K562 (cell line): Measurements from ENCODE around the gene MDC1. TPM values are rescaled to one million over a fixed set of nuclear protein-coding genes. Genes with fewer than 3 reads are reported as not detected.

Experiments used
- ATF7 ChIP-seq: fragments of 450-650 bp; IDR thresholded peaks from 2 replicates; pipeline ENCODE4 v1.7.1; 2014; ENCODE audit warnings: mild to moderate bottlenecking, moderate library complexity
- FIP1L1 ChIP-seq: fragments of 200-400 bp; formaldehyde crosslinking; IDR thresholded peaks from 2 replicates; pipeline ENCODE4 v1.6.1; 2018; ENCODE audit warnings: mild to moderate bottlenecking, low read depth, low read length; ENCODE audit not compliant: poor library complexity, severe bottlenecking
- FOXK2 ChIP-seq, 2 experiments: fragments of 450-650 bp; IDR thresholded peaks in 1 of 2; conservative IDR thresholded peaks in 1 of 2; 2 replicates each; pipeline ENCODE4 v1.6.1; 2016; ENCODE audit warnings: low read depth in 2 of 2, mild to moderate bottlenecking in 1 of 2
- GTF2F1 ChIP-seq: IDR thresholded peaks from 2 replicates; pipeline ENCODE4 v1.6.1; 2011; ENCODE audit warnings: low read depth, low read length, improper control_type of control experiment
- HDAC6 ChIP-seq: IDR thresholded peaks from 2 replicates; pipeline ENCODE4 v1.6.1; 2012; ENCODE audit warnings: low read depth, mild to moderate bottlenecking, control low read depth, inconsistent platforms, low read length, moderate library complexity
- KAT7 ChIP-seq: sonication (generic); formaldehyde crosslinking; IDR thresholded peaks from 2 replicates; pipeline ENCODE4 v1.8.0; 2022; ENCODE audit warnings: missing genetic modification reagents, mild to moderate bottlenecking, borderline replicate concordance
- KLF1 ChIP-seq: fragments of 450-650 bp; IDR thresholded peaks from 2 replicates; pipeline ENCODE4 v1.6.1; 2016; ENCODE audit warnings: missing genetic modification characterization, missing compliant biosample characterization
- KLF16 ChIP-seq: IDR thresholded peaks from 2 replicates; pipeline ENCODE4 v1.6.1; 2016; ENCODE audit warnings: antibody characterized with exemption
- L3MBTL2 ChIP-seq: fragments of 450-650 bp; IDR thresholded peaks from 2 replicates; pipeline ENCODE4 v1.6.1; 2016; ENCODE audit warnings: mild to moderate bottlenecking, moderate library complexity
- MEF2D ChIP-seq: conservative IDR thresholded peaks from 2 replicates; pipeline ENCODE4 v1.6.1; 2016; ENCODE audit warnings: low read depth, missing genetic modification characterization, missing compliant biosample characterization
- MNT ChIP-seq, 2 experiments: fragments of 450-650 bp; conservative IDR thresholded peaks; 2 replicates each; pipeline ENCODE4 v1.6.1; 2017; ENCODE audit warnings: mild to moderate bottlenecking in 2 of 2, moderate library complexity in 2 of 2
- MXI1 ChIP-seq: IDR thresholded peaks from 2 replicates; pipeline ENCODE4 v1.6.1; 2011; ENCODE audit warnings: low read depth, mild to moderate bottlenecking, improper control_type of control experiment, low read length
- NFIC ChIP-seq: fragments of 450-650 bp; IDR thresholded peaks from 2 replicates; pipeline ENCODE4 v1.6.1; 2017; ENCODE audit warnings: mild to moderate bottlenecking, inconsistent platforms
- NUFIP1 ChIP-seq: fragments of 450-650 bp; IDR thresholded peaks from 2 replicates; pipeline ENCODE4 v1.6.1; 2018; ENCODE audit not compliant: partially characterized antibody
- PATZ1 ChIP-seq: fragments of 250-450 bp; sonication (Bioruptor Pico); IDR thresholded peaks from 2 replicates; pipeline ENCODE4 v1.5.0; 2020; ENCODE audit warnings: mild to moderate bottlenecking, borderline replicate concordance
- POLR2A ChIP-seq: fragments of 450-650 bp; conservative IDR thresholded peaks from 2 replicates; pipeline ENCODE4 v1.6.1; 2016
- SIRT6 ChIP-seq: IDR thresholded peaks from one replicate; pipeline ENCODE4 v1.6.1; 2012; ENCODE audit warnings: low read depth, mild to moderate bottlenecking, control low read depth, inconsistent platforms, low read length, moderate library complexity
- SMC3 ChIP-seq: conservative IDR thresholded peaks from 2 replicates; pipeline ENCODE4 v1.6.1; 2011; ENCODE audit warnings: low read depth, low read length, improper control_type of control experiment; ENCODE audit not compliant: insufficient read depth
- TAL1 ChIP-seq: fragments of 450-650 bp; IDR thresholded peaks from 2 replicates; pipeline ENCODE4 v1.6.1; 2016; ENCODE audit warnings: mild to moderate bottlenecking
- ZBTB8A ChIP-seq: fragments of 450-650 bp; IDR thresholded peaks from 2 replicates; pipeline ENCODE4 v1.6.1; 2018; ENCODE audit warnings: mild to moderate bottlenecking, moderate library complexity; ENCODE audit not compliant: partially characterized antibody
- ZNF197 ChIP-seq: fragments of 200-800 bp; sonication (Bioruptor generic); IDR thresholded peaks from 2 replicates; pipeline ENCODE4 v1.6.1; 2016; ENCODE audit warnings: low read depth, missing genetic modification characterization, missing compliant biosample characterization
- ZNF280A ChIP-seq: fragments of 450-650 bp; IDR thresholded peaks from 2 replicates; pipeline ENCODE4 v1.6.1; 2018; ENCODE audit warnings: mild to moderate bottlenecking, low read depth; ENCODE audit not compliant: partially characterized antibody
- ZNF280B ChIP-seq: fragments of 250-450 bp; sonication (Bioruptor Pico); IDR thresholded peaks from 2 replicates; pipeline ENCODE4 v1.5.1; 2021; ENCODE audit warnings: mild to moderate bottlenecking
- ZNF444 ChIP-seq: fragments of 250-450 bp; sonication (Bioruptor Pico); IDR thresholded peaks from 2 replicates; pipeline ENCODE4 v1.4.0; 2020; ENCODE audit warnings: mild to moderate bottlenecking, moderate library complexity
- ZNF644 ChIP-seq: fragments of 200-800 bp; sonication (Bioruptor generic); IDR thresholded peaks from 2 replicates; pipeline ENCODE4 v1.6.1; 2016; ENCODE audit warnings: low read depth, missing genetic modification characterization, missing compliant biosample characterization
- polyA plus RNA-seq, 8 experiments: library from polyadenylated mRNA; depleted of rRNA in 4 of 8; stranded (reverse) in 5 of 8; unstranded in 3 of 8; fragments of >200 nt; fragmentation: Nextera tagmentation in 2 of 8; fragmentation: Illumina TruSeq in 1 of 8; extraction: Ambion mirVana in 2 of 8; extraction: Trizol in 1 of 8; gene quantifications; 2 replicates each; pipeline versions ENCODE4 v1.2.1 to v1.2.3, GENCODE V29; 2011 to 2014; ENCODE audit warnings: inconsistent platforms in 1 of 8, missing spikeins in 1 of 8
- total RNA-seq, 7 experiments: library from RNA; depleted of rRNA in 6 of 7; stranded (reverse); fragments of >200 nt in 6 of 7; fragmentation: Illumina TruSeq in 2 of 7; extraction: Trizol in 2 of 7; gene quantifications; 2 replicates each; pipeline versions ENCODE4 v1.2.1 to v1.2.3, GENCODE V29; 2011 to 2021; ENCODE audit warnings: low replicate concordance in 1 of 7

The MDC1 gene
- total and polyA plus RNA-seq, 9 of the 15 experiments (the other 6 are each of a cell fraction or from before 2014, with no cell fraction given), result 8.2 to 114 (median 20.0) TPM

- TF ChIP-seq MEF2D (tag) (no peak), SMC3 (no peak), PATZ1 (CRISPR knock-in tag) (no peak), MXI1 (no peak), ZNF644 (tag) (no peak), L3MBTL2 (no peak), KAT7 (CRISPR knock-in tag) (no peak; the same call in 1 of the 2 replicates), ZNF280B (CRISPR knock-in tag) (no peak), MNT (conservative IDR thresholded peaks at IDR 0.05) (no peak; a peak in 3 of 4 replicates), KLF16 (no peak), ATF7 (no peak), TAL1 (no peak), ZBTB8A (no peak), ZNF280A (no peak), FOXK2 (conservative IDR thresholded peaks at IDR 0.05 in 1 of 2, IDR thresholded peaks at IDR 0.05 in 1 of 2; ENCODE audit: low read depth in 2 of 2) (no peak), NUFIP1 (no peak), POLR2A (no peak), GTF2F1 (no peak), ZNF444 (no peak), SIRT6 (no peak), ZNF197 (CRISPR knock-in tag) (no peak), FIP1L1 (no peak), NFIC (no peak), KLF1 (tag) (no peak), HDAC6 (no peak)
Measured at GRCh38 chr6:30720738-30721197, 3.7 kb upstream of the MDC1 start (continued).
